Activated T-cell treated with anti-CD3 and anti-CD28 coated beads for 24 hours (primary cell): ENCODE measurements around the gene TAGLN3.

Source experiments
- DNase-seq: peaks from one replicate; pipeline ENCODE4 v3.0.0-alpha.2; 2020; ENCODE audit warnings: low read depth

The TAGLN3 gene

DNA sequence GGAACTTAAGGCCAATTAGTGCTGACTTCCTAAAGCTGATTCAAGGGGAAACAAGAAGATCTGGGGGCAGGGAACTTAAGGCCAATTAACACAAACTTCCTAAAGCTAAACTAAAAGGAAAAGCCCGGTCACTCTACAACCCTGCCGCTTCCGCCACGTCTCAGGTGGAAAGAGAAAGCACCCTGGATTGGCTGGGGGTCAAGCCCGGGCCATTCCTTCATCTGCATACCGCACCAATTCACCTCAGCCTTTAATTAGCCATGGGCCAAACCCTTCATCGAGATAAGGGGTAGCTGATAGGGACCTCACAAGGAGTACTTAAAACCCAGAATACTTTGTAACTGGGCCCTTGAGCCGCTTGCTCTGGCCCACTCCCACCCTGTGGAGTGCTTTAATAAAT lies 50.2 kb downstream of the TAGLN3 start:
- DNase-seq = no peak

DNA sequence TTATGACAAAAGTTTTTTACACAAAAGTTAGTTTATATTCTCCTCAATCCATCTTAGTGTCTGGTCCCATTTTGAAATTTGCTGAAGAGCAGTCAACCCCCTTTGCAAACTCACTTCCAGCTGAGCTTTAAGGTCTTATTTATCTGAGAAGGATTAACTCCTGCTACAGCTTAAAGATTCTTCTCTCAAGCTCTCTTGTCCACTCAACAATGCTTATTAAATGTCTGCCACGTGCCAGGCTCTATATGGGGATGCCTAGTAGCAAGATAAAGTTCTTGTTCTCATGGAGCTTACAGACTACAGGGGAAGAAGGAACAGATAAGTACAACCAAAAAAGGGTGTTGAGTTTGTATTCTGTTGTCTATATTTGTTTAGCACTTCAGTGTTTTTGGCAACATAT lies 54.5 kb downstream of the TAGLN3 start:
- DNase-seq = no peak

DNA sequence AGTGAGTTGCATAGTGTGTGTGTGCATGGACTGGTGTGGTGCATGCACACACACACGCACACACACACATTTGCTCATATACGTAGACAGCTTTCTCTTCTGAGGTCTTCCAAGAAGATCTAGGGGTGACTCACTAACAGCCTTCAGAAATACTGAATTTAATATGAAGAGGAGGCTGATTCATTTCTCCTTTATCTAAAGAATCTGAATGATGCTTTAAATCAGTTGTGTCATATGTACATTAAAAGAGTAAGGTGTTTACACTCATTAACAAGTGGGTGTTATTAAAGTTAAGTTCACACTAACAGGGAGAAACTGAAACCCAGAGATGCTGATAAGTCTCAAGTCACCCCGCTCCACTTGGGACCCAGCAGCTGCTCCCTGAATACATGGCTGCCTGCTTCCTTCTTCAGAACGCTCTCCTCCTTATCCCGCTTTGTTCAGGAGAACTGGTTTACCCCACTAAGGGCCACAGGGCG lies 57.8 kb downstream of the TAGLN3 start:
- no peak for DNase-seq

- no peak for DNase-seq
These were observed 60.8 kb downstream of the TAGLN3 start for GRCh38 chr3:112059497-112059896.

DNA sequence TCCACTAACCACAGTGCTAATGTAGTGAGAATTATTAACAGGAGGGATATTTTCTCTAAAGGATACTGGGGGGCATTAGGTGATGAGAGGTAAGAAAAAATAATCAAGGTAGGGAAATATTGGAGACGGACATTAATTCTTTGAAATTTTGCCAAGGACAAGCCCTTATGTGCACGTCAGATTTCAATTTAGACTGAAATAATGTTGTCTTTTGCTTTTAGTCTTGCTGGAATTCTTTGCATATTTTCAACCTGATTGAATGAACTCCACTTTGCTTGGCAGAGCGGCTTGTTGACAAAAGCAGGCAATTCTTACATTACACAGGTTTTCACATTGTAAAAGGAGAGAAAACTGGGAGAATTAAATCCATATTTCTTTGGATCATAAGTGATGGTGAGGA lies 62.4 kb downstream of the TAGLN3 start:
- DNase-seq = no peak
